Hepatic stellate cell (primary cell): ENCODE data around the gene PNKP.
A peak's percentile ranks its signal among the peaks of the same experiment; 100 is the strongest.
"Not testable (repeated sequence)": the region's sequence is repeated elsewhere in the genome, so short reads cannot be mapped to it uniquely, and the experiment has no call there.

Source experiments
- DNase-seq: peaks from one replicate; pipeline ENCODE4 v3.0.0; 2011; ENCODE audit warnings: low spot score

PNKP gene

DNA sequence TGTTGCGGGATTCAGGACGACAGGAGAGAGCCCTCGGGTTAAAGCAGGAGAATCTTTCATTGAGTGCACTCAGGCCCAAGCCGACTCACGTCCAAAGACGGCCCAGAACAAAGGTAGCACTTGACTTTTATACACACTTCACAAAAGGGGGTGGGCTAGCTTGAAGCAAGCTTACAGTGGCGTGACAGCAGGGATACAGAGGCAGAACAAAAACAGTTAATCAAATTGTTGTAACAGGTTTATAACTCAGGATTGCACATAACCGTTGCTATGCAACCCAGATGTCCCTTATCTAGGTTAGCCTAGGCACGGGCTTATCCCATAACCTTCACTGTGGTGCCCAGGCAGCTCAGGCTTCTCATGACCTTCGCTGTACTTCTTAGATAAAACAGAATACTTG is 47.3 kb downstream of the PNKP start:
- no peak for DNase-seq

GRCh38 chr19:49819452-49820115 is 47.8 kb downstream of the PNKP start:
- DNase-seq = not testable (repeated sequence)

GRCh38 chr19:49818649-49819370 is 48.6 kb downstream of the PNKP start:
- DNase-seq = no peak

DNA sequence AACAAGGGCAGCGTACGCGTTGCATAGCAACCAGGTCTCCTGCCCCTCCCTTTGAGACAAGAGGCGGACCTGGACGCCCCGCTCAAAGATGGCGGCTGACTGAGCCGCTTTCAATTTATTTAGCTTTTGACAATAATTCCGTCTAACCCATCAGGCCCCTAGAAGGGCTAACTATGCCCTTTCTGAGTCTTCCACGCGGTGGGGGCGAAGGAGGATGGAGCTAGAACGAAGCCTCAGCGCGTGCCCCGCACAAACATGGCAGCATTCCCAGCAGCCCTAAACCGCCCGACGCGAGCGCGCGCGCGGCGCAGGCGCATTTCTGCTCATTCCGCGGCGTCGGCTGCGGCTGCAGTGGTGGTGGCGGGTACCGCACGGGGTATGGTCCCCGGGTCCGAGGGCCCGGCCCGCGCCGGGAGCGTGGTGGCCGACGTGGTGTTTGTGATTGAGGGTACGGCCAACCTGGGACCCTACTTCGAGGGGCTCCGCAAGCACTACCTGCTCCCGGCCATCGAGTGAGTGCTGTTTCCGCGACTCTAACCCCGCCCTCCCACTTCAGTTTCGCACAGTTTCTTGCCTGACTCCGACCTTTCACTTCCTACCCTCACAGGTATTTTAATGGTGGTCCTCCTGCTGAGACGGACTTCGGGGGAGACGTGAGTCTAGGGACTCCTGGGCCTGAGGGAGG is 49.3 kb downstream of the PNKP start, which contains the start of gene MED25:
Gene MED25 (plus strand): TSS at position 326 of the 685 bp plus-strand sequence. CDS start 53 bp downstream, at position 379.
- peak; percentile 95 for DNase-seq

GRCh38 chr19:49816590-49816989 is 50.8 kb downstream of the PNKP start:
- DNase-seq = no peak

DNA sequence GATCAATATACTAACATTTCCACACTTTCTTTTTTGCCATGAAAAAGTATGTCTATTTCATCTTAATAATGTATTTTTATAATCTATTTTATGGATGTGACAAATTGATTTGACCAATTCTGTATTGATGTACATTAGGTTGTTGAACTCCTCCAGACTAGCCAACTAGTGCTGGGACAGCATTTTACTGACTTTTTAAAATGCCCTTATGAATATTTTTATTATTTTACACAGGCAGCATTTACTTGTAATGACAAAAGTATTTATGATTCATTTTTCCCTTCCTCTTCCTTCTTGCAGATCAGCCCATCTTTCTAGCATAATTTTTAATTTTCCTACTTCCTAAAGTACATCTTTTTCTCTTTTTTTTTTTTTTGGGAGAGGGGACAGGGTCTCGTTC is 53.4 kb downstream of the PNKP start:
- peak; percentile 36 for DNase-seq

- peak; percentile 97 for DNase-seq
Observed at GRCh38 chr19:49812997-49813861, 54.1 kb downstream of the PNKP start, which contains the start of gene FUZ. Gene FUZ (minus strand): TSS chr19:49813292. CDS start chr19:49813106, 186 bp downstream.

DNA sequence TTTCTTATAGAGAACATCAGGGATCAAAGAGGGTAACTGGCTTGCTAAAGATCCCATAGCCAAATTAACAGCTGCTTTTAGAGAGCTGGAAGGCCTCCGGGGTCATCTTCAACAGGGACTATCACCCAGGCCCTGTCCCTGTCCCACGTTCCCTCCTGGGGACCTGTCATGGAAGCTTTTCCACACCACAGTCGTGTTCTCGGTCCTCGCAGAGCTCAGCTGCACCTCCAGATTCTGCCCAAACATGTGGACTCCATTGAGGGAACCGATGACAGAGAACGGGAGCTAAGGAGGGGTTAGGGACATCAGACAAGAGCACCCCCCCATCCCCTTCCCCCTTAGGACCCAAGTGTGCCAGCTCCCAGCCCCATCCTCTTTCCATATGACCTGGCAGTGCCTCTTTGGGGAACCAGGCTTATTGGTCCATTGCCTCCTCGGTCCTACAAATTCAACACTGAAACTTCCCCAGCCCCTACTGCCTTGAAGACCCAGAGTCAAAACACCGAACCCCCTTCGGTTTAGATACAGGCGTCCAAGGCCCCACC is 54.9 kb downstream of the PNKP start:
- no peak for DNase-seq

DNA sequence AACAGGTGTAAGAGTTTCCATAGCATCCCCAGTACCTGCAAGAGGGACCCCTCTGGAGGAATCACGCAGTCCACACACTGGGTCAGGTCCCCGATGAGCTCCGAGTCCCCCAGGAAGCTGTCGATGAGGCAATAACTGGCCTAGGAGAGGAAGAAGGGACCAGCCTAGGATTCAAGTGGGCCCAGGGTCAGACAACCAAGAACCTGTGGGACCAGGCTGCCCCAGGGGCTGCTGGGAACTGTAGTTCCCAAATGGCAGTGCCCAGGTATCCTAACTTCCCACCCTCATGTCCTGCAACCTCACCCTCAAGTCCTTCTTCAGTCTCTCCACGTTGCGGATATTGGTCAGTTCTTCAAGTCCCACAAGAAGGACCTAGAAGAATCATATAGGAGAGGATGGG is 56.0 kb downstream of the PNKP start:
- DNase-seq = no peak
